ENCODE measurements around the gene FIG4.
"Not testable (repeated sequence)": the region's sequence is repeated elsewhere in the genome, so short reads cannot be mapped to it uniquely, and the experiment has no call there.

The FIG4 gene

GRCh38 chr6:109759098-109759955 lies 68.2 kb downstream of the FIG4 start:
- no peak for DNase-seq (ENCODE audit: low read depth, low spot score)

GRCh38 chr6:109760208-109760607 lies 69.1 kb downstream of the FIG4 start:
- no peak for DNase-seq (ENCODE audit: low read depth, low spot score)

- no peak for DNase-seq (ENCODE audit: low read depth, low spot score)
Measured at GRCh38 chr6:109762166-109762565, 71.1 kb downstream of the FIG4 start.

GRCh38 chr6:109762769-109763441 lies 71.8 kb downstream of the FIG4 start:
- DNase-seq (ENCODE audit: low read depth, low spot score) = no peak

- DNase-seq (ENCODE audit: low read depth, low spot score) = no peak
Measured at GRCh38 chr6:109766167-109766566, 75.1 kb downstream of the FIG4 start.

- DNase-seq (ENCODE audit: low read depth, low spot score) = no peak
Measured at GRCh38 chr6:109767961-109768360, 76.9 kb downstream of the FIG4 start.

GRCh38 chr6:109768485-109768884 lies 77.4 kb downstream of the FIG4 start:
- no peak for DNase-seq (ENCODE audit: low read depth, low spot score)

- DNase-seq (ENCODE audit: low read depth, low spot score) = no peak
Measured at GRCh38 chr6:109769213-109769612, 78.1 kb downstream of the FIG4 start.

- no peak for DNase-seq (ENCODE audit: low read depth, low spot score)
Measured at GRCh38 chr6:109770047-109770446, 79.0 kb downstream of the FIG4 start.

- DNase-seq (ENCODE audit: low read depth, low spot score) = no peak
Measured at GRCh38 chr6:109770779-109771178, 79.7 kb downstream of the FIG4 start.

GRCh38 chr6:109771939-109772755 lies 81.1 kb downstream of the FIG4 start:
- DNase-seq (ENCODE audit: low read depth, low spot score) = not testable (repeated sequence)

- no peak for DNase-seq (ENCODE audit: low read depth, low spot score)
Measured at GRCh38 chr6:109772883-109773431, 81.9 kb downstream of the FIG4 start.

- DNase-seq (ENCODE audit: low read depth, low spot score) = no peak
Measured at GRCh38 chr6:109781001-109781400, 89.9 kb downstream of the FIG4 start.

- DNase-seq (ENCODE audit: low read depth, low spot score) = no peak
Measured at GRCh38 chr6:109782491-109782999, 91.4 kb downstream of the FIG4 start.

GRCh38 chr6:109783250-109783986 lies 92.3 kb downstream of the FIG4 start:
- no peak for DNase-seq (ENCODE audit: low read depth, low spot score)

- DNase-seq (ENCODE audit: low read depth, low spot score) = no peak
Measured at GRCh38 chr6:109787312-109787711, 96.2 kb downstream of the FIG4 start.

- no peak for DNase-seq (ENCODE audit: low read depth, low spot score)
Measured at GRCh38 chr6:109788687-109789086, 97.6 kb downstream of the FIG4 start.

- no peak for DNase-seq (ENCODE audit: low read depth, low spot score)
Measured at GRCh38 chr6:109790131-109790530, 99.0 kb downstream of the FIG4 start.

- no peak for DNase-seq (ENCODE audit: low read depth, low spot score)
Measured at GRCh38 chr6:109791301-109791700, 100.2 kb downstream of the FIG4 start.

- no peak for DNase-seq (ENCODE audit: low read depth, low spot score)
Measured at GRCh38 chr6:109793021-109793420, 101.9 kb downstream of the FIG4 start.

GRCh38 chr6:109793792-109794191 lies 102.7 kb downstream of the FIG4 start:
- DNase-seq (ENCODE audit: low read depth, low spot score) = peak; percentile 44
